Neural progenitor cell (in vitro differentiated cells): Measurements from ENCODE around the gene FAM78B. TPM values are rescaled to one million over a fixed set of nuclear protein-coding genes. Genes with fewer than 3 reads are reported as not detected.

Experiments
- DNase-seq: peaks from one replicate; pipeline ENCODE4 v3.0.0-alpha.2; 2016; ENCODE audit warnings: low spot score
- H2AFZ ChIP-seq: fragments of 200-600 bp; sonication (generic); replicated peaks from 2 replicates; pipeline ENCODE4 v1.6.1; 2016; ENCODE audit warnings: antibody characterized with exemption
- H3F3A ChIP-seq: fragments of 200-600 bp; sonication (generic); 2 replicates; pipeline ENCODE4 v1.6.1; 2016; ENCODE audit warnings: antibody characterized with exemption, low read depth
- H3K27ac ChIP-seq: fragments of 200-600 bp; sonication (generic); 2 replicates; pipeline ENCODE4 v1.5.1; 2016; ENCODE audit warnings: mild to moderate bottlenecking
- H3K27me3 ChIP-seq: fragments of 200-600 bp; sonication (generic); 2 replicates; pipeline ENCODE4 v1.6.1; 2016; ENCODE audit warnings: mild to moderate bottlenecking, moderate library complexity
- H3K36me3 ChIP-seq: fragments of 200-600 bp; sonication (generic); 2 replicates; pipeline ENCODE4 v1.5.1; 2016
- H3K4me1 ChIP-seq: fragments of 200-600 bp; sonication (generic); 2 replicates; pipeline ENCODE4 v1.6.1; 2016; ENCODE audit warnings: mixed run types
- H3K4me2 ChIP-seq: fragments of 200-600 bp; sonication (generic); 2 replicates; pipeline ENCODE4 v1.6.1; 2016
- H3K4me3 ChIP-seq: fragments of 200-600 bp; sonication (generic); 2 replicates; pipeline ENCODE4 v1.5.1; 2016
- H3K79me2 ChIP-seq: fragments of 200-600 bp; sonication (generic); 2 replicates; pipeline ENCODE4 v1.6.1; 2016; ENCODE audit warnings: low read depth
- H3K9ac ChIP-seq: fragments of 200-600 bp; sonication (generic); 2 replicates; pipeline ENCODE4 v1.6.1; 2016
- H3K9me3 ChIP-seq: fragments of 200-600 bp; sonication (generic); 2 replicates; pipeline ENCODE4 v1.5.1; 2016; ENCODE audit warnings: low read depth
- H4K20me1 ChIP-seq: fragments of 200-600 bp; sonication (generic); 2 replicates; pipeline ENCODE4 v1.6.1; 2016; ENCODE audit warnings: low read depth
- H3K27ac Mint-ChIP-seq: 3 replicates; pipeline ENCODE4 v1.8.0; 2021; ENCODE audit warnings: mixed read lengths
- H3K27me3 Mint-ChIP-seq: 2 replicates; pipeline ENCODE4 v1.8.0; 2022; ENCODE audit warnings: low read depth, mild to moderate bottlenecking, inconsistent platforms, moderate library complexity, mixed read lengths; ENCODE audit not compliant: insufficient read depth
- H3K36me3 Mint-ChIP-seq: 3 replicates; pipeline ENCODE4 v1.8.0; 2021; ENCODE audit warnings: mixed read lengths
- H3K4me1 Mint-ChIP-seq: 3 replicates; pipeline ENCODE4 v1.8.0; 2021; ENCODE audit warnings: mixed read lengths
- H3K4me3 Mint-ChIP-seq: 3 replicates; pipeline ENCODE4 v1.8.0; 2021; ENCODE audit warnings: mild to moderate bottlenecking, moderate library complexity, mixed read lengths
- H3K9me3 Mint-ChIP-seq: 3 replicates; pipeline ENCODE4 v1.8.0; 2020; ENCODE audit warnings: mixed read lengths
- CTCF ChIP-seq: fragments of 200-600 bp; sonication (generic); IDR thresholded peaks from 2 replicates; pipeline ENCODE4 v1.5.1; 2017; ENCODE audit warnings: antibody characterized with exemption, mild to moderate bottlenecking
- EZH2 ChIP-seq: fragments of 200-600 bp; sonication (generic); IDR thresholded peaks from 2 replicates; pipeline ENCODE4 v1.6.1; 2017; ENCODE audit warnings: antibody characterized with exemption, mild to moderate bottlenecking, moderate library complexity
- EZH2phosphoT487 ChIP-seq: fragments of 200-600 bp; sonication (generic); IDR thresholded peaks from 2 replicates; pipeline ENCODE4 v1.6.1; 2017; ENCODE audit warnings: antibody characterized with exemption
- total RNA-seq: library from RNA; depleted of rRNA; stranded (reverse); fragments of >200 nt; gene quantifications from 2 replicates; pipeline ENCODE4 v1.2.3, GENCODE V29; 2015; ENCODE audit warnings: low replicate concordance

The FAM78B gene
- total RNA-seq, 1 donor from 2014 or later, result not detected

DNA sequence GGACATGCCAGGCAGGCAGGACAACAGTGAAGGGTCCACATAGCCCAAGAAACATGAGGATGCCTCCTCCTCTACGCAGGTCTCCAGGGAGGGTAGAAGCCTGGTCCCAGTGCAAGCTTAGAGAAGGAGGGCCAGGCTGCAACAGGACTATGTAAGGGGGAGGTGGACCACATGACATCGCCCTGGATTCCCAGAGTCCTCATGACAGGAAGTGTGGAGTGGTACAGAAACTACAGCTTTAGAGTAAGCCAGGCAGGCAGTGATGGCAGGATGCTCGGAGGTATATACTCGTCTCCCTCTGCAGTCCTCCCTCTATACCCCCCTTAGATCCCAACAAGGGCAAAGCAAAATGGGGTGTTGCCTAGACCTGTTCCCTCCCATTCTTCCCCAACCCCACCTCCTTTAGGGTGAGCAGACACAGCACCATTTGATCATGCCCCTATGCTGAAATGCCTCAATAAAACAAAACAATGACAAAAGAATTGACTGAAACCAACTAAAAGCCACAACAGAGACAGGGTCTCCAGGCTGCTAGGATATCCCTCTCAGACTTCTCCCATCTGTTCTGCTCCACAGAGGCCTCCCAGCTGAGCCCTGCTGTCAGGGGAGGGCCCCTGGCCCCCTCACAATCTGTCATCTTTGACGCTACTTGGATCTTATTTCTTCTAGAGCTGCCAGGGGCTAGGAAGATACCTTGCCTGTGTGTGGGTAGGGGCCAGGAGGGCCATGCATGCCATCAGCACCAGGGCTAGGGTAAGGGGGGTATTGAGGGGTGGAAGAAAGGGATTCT lies 13.1 kb downstream of the FAM78B start:
- H3K4me3 ChIP-seq, result no peak overlapping the region
- Mint-ChIP-seq H3K4me3 (no peak overlapping the region), H3K4me1 (no peaks in the 10 kb centered on the region), H3K27ac (peak overlapping the region; percentile 7), H3K9me3 (no peaks in the 10 kb centered on the region), H3K36me3 (no peaks in the 10 kb centered on the region), H3K27me3 (peaks cover 13% of the 10 kb centered on the region)
- TF ChIP-seq EZH2phosphoT487, result no peak
- TF ChIP-seq CTCF, result no peak
- no peak for TF ChIP-seq EZH2
- H3K36me3 ChIP-seq, result no peaks in the 10 kb centered on the region
- H3K9ac ChIP-seq, result no peak overlapping the region
- no peaks in the 10 kb centered on the region for H3K27me3 ChIP-seq
- no peaks in the 10 kb centered on the region for H4K20me1 ChIP-seq
- DNase-seq, result no peak
- H3K79me2 ChIP-seq, result no peaks in the 10 kb centered on the region
- H3K4me2 ChIP-seq, result no peak overlapping the region
- no peak overlapping the region for H3K27ac ChIP-seq
- no peaks in the 10 kb centered on the region for H3K9me3 ChIP-seq
- H3K4me1 ChIP-seq, result no peaks in the 10 kb centered on the region
- no peaks in the 10 kb centered on the region for H3F3A ChIP-seq
- no peak overlapping the region for H2AFZ ChIP-seq

DNA sequence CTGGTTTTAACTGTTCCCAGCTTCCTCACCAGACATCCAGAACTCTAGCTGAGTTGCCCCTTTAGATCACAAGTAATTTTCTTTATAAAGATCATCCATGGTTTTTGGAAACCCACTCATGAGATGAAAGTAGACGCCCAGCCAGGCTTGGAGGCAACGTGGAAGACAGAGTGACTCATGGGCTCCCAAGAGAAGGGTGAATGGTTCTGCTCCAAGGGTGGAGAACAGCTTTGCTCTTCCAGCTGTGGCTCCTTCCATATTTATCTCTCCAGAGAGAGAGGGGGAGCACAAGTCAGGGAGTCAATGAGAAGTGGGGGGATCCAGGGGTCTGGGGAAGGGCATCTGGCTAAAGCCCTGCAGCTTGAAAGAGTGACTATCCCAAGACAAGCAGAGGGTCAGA lies 13.8 kb downstream of the FAM78B start:
- no peaks in the 10 kb centered on the region for H3F3A ChIP-seq
- no peaks in the 10 kb centered on the region for H4K20me1 ChIP-seq
- H3K27me3 ChIP-seq, result no peaks in the 10 kb centered on the region
- no peak overlapping the region for H3K27ac ChIP-seq
- no peaks in the 10 kb centered on the region for H3K36me3 ChIP-seq
- H3K27me3 Mint-ChIP-seq, result peaks cover 13% of the 10 kb centered on the region
- H3K79me2 ChIP-seq, result no peaks in the 10 kb centered on the region
- no peak overlapping the region for H3K27ac Mint-ChIP-seq
- no peaks in the 10 kb centered on the region for H3K4me1 Mint-ChIP-seq
- no peak overlapping the region for H3K4me3 ChIP-seq
- H3K36me3 Mint-ChIP-seq, result no peaks in the 10 kb centered on the region
- no peak overlapping the region for H3K4me3 Mint-ChIP-seq
- no peak for DNase-seq
- no peaks in the 10 kb centered on the region for H3K4me1 ChIP-seq
- no peak overlapping the region for H2AFZ ChIP-seq
- H3K9ac ChIP-seq, result no peak overlapping the region
- no peak overlapping the region for H3K4me2 ChIP-seq
- no peaks in the 10 kb centered on the region for H3K9me3 Mint-ChIP-seq
- H3K9me3 ChIP-seq, result no peaks in the 10 kb centered on the region
- TF ChIP-seq EZH2, result no peak
- TF ChIP-seq EZH2phosphoT487, result no peak
- TF ChIP-seq CTCF, result no peak

- Mint-ChIP-seq H3K9me3 (no peaks in the 10 kb centered on the region), H3K36me3 (no peaks in the 10 kb centered on the region), H3K4me1 (no peaks in the 10 kb centered on the region), H3K27ac (no peak overlapping the region), H3K4me3 (no peak overlapping the region), H3K27me3 (peaks cover 9% of the 10 kb centered on the region)
- no peaks in the 10 kb centered on the region for H3K27me3 ChIP-seq
- H3K36me3 ChIP-seq, result no peaks in the 10 kb centered on the region
- no peak overlapping the region for H2AFZ ChIP-seq
- TF ChIP-seq CTCF, result no peak
- no peak for TF ChIP-seq EZH2phosphoT487
- no peak for TF ChIP-seq EZH2
- no peaks in the 10 kb centered on the region for H3K9me3 ChIP-seq
- H3K4me2 ChIP-seq, result no peak overlapping the region
- H3F3A ChIP-seq, result no peaks in the 10 kb centered on the region
- DNase-seq, result no peak
- H4K20me1 ChIP-seq, result no peaks in the 10 kb centered on the region
- no peaks in the 10 kb centered on the region for H3K4me1 ChIP-seq
- no peak overlapping the region for H3K4me3 ChIP-seq
- no peak overlapping the region for H3K27ac ChIP-seq
- no peak overlapping the region for H3K9ac ChIP-seq
- no peaks in the 10 kb centered on the region for H3K79me2 ChIP-seq
Observed at GRCh38 chr1:166151804-166152203, 15.0 kb downstream of the FAM78B start.
